ENCODE results near the gene EPB41L3.

DNA sequence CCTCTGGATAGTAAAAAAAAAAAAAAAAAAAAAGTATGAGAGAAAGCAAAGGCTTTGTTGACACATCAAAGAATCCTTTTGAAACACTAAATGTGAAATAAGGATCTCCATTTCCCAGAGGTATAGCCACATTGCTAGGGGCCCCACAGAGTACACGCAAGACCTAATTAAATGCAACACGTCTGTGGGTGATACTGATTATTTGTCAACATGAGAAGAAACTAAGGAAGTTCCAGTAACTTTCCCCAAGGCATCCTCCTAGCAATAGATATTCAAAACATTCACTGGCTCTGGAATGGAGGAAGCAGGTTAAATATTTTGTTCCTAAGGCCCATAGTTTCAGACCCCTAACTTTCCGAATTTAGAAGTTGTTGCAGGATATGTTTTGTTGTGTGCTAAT is 24.6 kb upstream of the EPB41L3 start:
- TF ChIP-seq, protein P1, sequence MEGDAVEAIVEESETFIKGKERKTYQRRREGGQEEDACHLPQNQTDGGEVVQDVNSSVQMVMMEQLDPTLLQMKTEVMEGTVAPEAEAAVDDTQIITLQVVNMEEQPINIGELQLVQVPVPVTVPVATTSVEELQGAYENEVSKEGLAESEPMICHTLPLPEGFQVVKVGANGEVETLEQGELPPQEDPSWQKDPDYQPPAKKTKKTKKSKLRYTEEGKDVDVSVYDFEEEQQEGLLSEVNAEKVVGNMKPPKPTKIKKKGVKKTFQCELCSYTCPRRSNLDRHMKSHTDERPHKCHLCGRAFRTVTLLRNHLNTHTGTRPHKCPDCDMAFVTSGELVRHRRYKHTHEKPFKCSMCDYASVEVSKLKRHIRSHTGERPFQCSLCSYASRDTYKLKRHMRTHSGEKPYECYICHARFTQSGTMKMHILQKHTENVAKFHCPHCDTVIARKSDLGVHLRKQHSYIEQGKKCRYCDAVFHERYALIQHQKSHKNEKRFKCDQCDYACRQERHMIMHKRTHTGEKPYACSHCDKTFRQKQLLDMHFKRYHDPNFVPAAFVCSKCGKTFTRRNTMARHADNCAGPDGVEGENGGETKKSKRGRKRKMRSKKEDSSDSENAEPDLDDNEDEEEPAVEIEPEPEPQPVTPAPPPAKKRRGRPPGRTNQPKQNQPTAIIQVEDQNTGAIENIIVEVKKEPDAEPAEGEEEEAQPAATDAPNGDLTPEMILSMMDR (conservative IDR thresholded peaks at IDR 0.05; ENCODE audit: low read length), result no peak
- TF ChIP-seq EZH2phosphoT487 (IDR thresholded peaks at IDR 0.05; ENCODE audit: borderline replicate concordance, low read depth, low read length), result no peak

Measured in OCI-LY7 (cell line).